Peyer's patch (tissue), 4 donors: ENCODE measurements around the gene APELA.

Source experiments
- POLR2A ChIP-seq, 2 donors: fragments of 450-650 bp; IDR thresholded peaks; one replicate each; pipeline ENCODE4 v1.5.1; 2017; ENCODE audit warnings: antibody characterized with exemption in 2 of 2, mild to moderate bottlenecking in 2 of 2, moderate library complexity in 2 of 2
- TF ChIP-seq, protein P1 (sequence below), 6 experiments: fragments of 450-650 bp in 4 of 6; fragments of 200-600 bp in 2 of 6; sonication (generic) in 1 of 6; IDR thresholded peaks; one replicate each; pipeline ENCODE4 v1.5.1; 2017 to 2019; ENCODE audit warnings: antibody characterized with exemption in 6 of 6, mild to moderate bottlenecking in 3 of 6, moderate library complexity in 1 of 6

DNA sequence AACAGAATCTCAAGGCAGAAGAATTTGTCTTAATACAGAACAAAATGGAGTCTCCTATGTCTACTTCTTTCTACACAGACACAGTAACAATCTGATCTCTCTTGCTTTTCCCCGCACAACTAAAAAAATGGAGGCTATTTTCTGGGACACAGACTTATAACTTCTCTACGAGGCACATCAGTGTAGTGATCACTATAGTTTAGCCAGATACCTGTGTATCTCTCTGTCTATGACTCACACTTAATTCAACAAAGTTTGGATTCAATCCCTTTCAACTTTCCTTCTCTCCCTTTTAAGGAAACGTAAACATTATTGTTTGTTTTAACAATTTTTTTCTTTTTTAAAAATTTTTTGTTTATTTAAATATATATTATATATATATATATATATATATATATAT, 29.4 kb downstream of the APELA start:
- TF ChIP-seq, protein P1, sequence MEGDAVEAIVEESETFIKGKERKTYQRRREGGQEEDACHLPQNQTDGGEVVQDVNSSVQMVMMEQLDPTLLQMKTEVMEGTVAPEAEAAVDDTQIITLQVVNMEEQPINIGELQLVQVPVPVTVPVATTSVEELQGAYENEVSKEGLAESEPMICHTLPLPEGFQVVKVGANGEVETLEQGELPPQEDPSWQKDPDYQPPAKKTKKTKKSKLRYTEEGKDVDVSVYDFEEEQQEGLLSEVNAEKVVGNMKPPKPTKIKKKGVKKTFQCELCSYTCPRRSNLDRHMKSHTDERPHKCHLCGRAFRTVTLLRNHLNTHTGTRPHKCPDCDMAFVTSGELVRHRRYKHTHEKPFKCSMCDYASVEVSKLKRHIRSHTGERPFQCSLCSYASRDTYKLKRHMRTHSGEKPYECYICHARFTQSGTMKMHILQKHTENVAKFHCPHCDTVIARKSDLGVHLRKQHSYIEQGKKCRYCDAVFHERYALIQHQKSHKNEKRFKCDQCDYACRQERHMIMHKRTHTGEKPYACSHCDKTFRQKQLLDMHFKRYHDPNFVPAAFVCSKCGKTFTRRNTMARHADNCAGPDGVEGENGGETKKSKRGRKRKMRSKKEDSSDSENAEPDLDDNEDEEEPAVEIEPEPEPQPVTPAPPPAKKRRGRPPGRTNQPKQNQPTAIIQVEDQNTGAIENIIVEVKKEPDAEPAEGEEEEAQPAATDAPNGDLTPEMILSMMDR (IDR thresholded peaks at IDR 0.05), result no peak
- TF ChIP-seq POLR2A (IDR thresholded peaks at IDR 0.05), result no peak
